IgD-negative memory B cell (primary cell): ENCODE results near the gene PAX7. TPM values are rescaled to one million over a fixed set of nuclear protein-coding genes. Genes with fewer than 3 reads are reported as not detected.

Experiments
- H3K27ac Mint-ChIP-seq, 3 donors: one replicate each; pipeline ENCODE4 v1.8.0; 2020 to 2022; ENCODE audit warnings: mild to moderate bottlenecking in 3 of 3, mixed read lengths in 3 of 3, moderate library complexity in 1 of 3
- H3K27me3 Mint-ChIP-seq: one replicate; pipeline ENCODE4 v1.8.0; 2021; ENCODE audit warnings: mixed read lengths
- H3K36me3 Mint-ChIP-seq: one replicate; pipeline ENCODE4 v1.8.0; 2020; ENCODE audit warnings: mild to moderate bottlenecking, mixed read lengths
- H3K4me1 Mint-ChIP-seq, 3 donors: one replicate each; pipeline ENCODE4 v1.8.0; 2020 to 2022; ENCODE audit warnings: mixed read lengths in 3 of 3, mild to moderate bottlenecking in 1 of 3
- H3K4me3 Mint-ChIP-seq, 4 donors: one replicate each; pipeline ENCODE4 v1.8.0; 2020 to 2022; ENCODE audit warnings: mild to moderate bottlenecking in 4 of 4, mixed read lengths in 4 of 4, moderate library complexity in 3 of 4
- H3K9me3 Mint-ChIP-seq, 3 donors: one replicate each; pipeline ENCODE4 v1.8.0; 2020 to 2021; ENCODE audit warnings: mixed read lengths in 3 of 3, mild to moderate bottlenecking in 1 of 3
- polyA plus RNA-seq: library from polyadenylated mRNA; unstranded; fragments of 300-500 nt; fragmentation: Illumina TruSeq; gene quantifications from one replicate; pipeline ENCODE4 v1.2.3, GENCODE V29; 2021

Gene PAX7
- polyA plus RNA-seq, 1 donor from 2014 or later: not detected

DNA sequence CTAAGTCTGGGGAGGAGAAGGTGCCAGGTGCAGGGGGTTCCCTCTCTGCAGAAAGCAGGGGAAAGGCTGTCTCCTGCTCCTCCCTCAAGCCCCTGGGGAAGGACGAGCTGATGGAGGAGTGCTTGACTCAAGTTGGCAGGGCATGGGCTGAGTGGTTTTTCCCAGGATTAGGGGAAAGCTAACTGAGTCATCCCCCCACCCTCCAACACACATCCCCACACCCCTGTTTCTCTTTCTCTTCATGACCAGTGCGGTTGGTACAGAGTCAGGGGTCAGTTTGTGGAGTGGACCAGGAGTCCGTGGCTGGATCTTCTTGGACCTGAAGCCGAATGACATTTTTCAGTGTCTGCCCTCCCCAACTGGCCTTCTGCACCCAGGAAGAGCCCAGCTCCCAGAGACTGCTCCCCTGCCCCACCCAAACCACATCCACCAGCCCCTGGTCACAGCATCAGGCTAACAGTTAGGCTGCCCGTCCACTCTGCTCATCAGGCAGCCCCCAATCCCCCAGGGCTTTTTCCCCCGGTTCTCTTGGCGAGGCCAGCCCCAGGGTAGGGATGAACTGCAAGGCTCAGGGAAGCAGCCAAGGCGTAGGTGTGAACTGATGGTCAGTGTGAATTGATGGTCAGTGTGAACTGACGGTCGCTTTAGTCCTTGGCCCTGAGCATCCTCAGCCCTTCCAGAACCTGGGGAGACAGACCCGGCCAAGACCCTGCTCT lies 81.0 kb downstream of the PAX7 start:
- Mint-ChIP-seq H3K27me3 (peaks cover 16% of the 10 kb centered on the region), H3K4me3 (no peak overlapping the region), H3K9me3 (no peaks in the 10 kb centered on the region), H3K4me1 (peaks cover 0 to 4% (median 4%) of the 10 kb centered on the region in 3 donors), H3K36me3 (no peaks in the 10 kb centered on the region), H3K27ac (peak overlapping the region in 1 of 3 donors; percentile 5)

DNA sequence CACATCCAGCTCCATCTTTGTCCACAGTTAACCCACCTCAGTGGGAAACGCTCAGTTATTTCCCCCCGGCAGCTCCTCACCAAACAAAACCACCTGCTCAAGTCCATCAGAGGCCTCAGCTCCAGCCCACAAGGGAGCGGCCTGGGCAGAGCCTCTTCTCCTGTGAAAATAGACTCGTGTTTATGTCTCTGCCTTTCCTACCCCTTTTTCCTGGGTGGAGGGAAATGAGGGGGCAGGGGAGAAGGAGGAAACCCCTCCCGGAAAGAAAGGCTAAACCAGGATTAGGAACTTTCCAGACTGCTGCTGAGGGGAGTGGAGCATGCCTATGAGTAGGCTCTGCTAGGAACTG lies 81.6 kb downstream of the PAX7 start:
- H3K4me1 Mint-ChIP-seq: peaks cover 0 to 4% (median 4%) of the 10 kb centered on the region in 3 donors
- H3K27me3 Mint-ChIP-seq: peaks cover 17% of the 10 kb centered on the region
- no peaks in the 10 kb centered on the region for H3K36me3 Mint-ChIP-seq
- no peak overlapping the region for H3K4me3 Mint-ChIP-seq
- no peak overlapping the region for H3K27ac Mint-ChIP-seq
- H3K9me3 Mint-ChIP-seq: no peaks in the 10 kb centered on the region

DNA sequence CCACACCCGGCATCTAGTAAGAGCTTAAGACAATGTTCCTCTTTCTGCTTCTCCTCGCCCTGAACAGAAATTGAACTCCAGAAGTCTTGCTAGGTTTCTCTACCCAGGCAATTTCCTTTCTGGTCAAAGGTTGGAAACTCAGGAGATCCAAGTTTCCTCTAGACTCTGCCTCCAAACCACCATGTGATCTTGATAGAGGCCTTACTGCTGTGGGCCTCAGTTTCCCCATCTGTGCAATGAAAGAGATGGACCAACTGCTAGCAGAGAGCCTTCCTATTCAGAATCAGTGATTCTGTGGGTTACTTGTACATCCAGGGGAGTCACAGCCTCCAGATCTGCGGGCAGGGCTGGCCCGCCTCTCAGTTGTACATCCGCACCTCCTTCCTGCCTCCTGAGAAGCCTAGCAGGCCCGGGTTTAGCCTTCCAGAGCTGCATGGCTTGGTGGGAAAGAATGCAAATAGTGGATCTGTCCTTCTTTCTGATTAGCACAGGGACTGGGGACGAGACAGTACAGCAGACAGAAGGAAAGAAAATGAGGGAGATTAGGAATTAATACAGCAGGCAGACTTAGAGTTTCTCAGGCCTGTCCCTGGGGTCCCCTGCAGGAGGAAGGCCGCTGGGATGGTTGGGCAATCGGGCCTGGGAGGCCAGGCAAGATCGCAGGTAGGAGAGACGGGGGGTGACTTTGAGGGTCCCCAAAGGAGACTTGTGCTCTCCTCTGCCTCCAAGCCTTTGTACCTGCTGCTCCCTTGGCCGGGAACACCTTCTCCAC lies 83.9 kb downstream of the PAX7 start:
- H3K4me1 Mint-ChIP-seq: peaks cover 0 to 4% (median 4%) of the 10 kb centered on the region in 3 donors
- H3K9me3 Mint-ChIP-seq: no peaks in the 10 kb centered on the region
- H3K27ac Mint-ChIP-seq: no peak overlapping the region
- no peak overlapping the region for H3K4me3 Mint-ChIP-seq
- peaks cover 33% of the 10 kb centered on the region for H3K27me3 Mint-ChIP-seq
- H3K36me3 Mint-ChIP-seq: no peaks in the 10 kb centered on the region

DNA sequence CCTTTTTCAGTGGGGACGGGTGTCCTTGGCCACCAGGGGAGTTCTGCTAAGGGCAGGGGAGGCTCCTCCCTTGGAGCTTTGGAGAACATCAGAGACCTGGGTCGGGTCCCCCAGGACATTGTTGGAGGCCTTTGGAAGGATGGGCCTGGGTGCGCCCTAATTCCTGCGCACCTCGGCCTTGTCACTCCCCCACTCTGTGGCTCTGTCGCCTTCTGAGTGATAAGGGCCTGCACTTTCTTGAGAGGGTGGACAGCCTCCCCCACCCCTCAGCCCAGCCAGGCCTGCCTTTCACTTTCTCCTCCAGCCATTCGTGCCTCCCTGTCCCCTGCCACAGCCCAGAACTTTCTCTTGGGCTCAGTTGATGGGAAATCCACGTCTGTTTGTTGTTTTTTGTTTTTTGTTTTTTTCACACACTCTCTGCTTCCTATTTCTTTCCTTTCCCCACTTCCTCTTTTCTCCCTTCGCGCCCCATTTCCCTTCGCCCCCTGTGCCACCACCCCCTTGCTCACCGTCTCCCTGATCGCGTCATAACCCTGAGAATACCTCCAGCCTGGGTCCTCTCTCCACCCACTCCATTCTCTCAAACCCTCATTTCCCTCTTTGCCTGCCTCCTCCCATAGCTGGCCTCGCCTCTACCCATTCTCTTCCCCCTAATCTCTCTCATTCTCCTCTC lies 85.6 kb downstream of the PAX7 start:
- Mint-ChIP-seq H3K36me3 (no peaks in the 10 kb centered on the region), H3K4me1 (peaks cover 0 to 4% (median 4%) of the 10 kb centered on the region in 3 donors), H3K9me3 (no peaks in the 10 kb centered on the region), H3K4me3 (peak overlapping the region in 1 of 4 donors; percentile 68), H3K27me3 (peaks cover 46% of the 10 kb centered on the region), H3K27ac (no peak overlapping the region)

DNA sequence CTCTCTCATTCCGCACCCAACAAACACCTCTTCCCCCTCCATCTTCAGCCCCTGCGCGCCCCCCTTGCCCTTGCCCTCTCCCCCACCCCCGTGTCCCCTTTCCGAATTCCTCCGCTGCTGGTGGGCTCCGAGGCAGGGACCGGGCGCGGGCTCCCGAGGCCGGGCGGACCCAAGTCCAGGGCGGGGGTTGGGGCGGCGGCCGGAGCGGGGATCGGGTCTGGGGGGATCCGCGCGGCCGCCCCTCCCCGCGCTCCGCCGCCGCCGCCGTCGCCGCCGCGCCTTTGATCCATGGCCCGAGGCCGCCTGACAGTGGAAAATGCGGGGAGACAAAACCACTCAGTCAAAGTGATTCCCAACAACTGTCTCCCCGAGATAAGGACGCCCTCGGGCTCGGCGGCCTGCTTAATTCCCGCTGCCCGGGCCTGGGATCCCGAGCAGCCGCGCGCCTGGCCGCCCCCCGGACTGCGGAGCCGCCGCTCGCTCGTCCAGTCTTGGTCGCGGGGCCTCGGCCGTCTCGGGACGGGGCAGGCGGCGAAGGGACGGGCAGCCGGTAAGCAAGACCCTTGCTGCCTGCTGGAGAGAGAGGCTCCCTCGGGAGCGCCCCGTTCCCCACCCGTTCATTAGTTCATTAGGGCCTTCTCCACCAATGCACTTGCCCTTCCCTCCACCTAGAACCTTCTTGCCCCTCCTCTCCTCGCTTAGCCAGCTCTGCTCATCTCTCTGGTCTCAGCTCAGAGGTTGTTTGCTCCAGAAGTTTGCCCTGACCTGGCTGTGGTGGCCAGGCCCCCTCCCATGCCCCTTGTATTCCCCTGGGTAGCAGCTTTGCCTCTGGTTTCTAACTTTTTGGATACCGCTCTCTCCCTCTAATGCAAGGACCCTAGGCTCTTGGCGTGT lies 86.4 kb downstream of the PAX7 start:
- H3K9me3 Mint-ChIP-seq: no peaks in the 10 kb centered on the region
- no peaks in the 10 kb centered on the region for H3K36me3 Mint-ChIP-seq
- H3K27me3 Mint-ChIP-seq: peaks cover 51% of the 10 kb centered on the region
- peaks cover 0 to 4% (median 4%) of the 10 kb centered on the region in 3 donors for H3K4me1 Mint-ChIP-seq
- H3K27ac Mint-ChIP-seq: peak overlapping the region in 1 of 3 donors; percentile 59
- peak overlapping the region in 2 of 4 donors; percentile 63 to 68 for H3K4me3 Mint-ChIP-seq

- H3K4me3 Mint-ChIP-seq: no peak overlapping the region
- H3K4me1 Mint-ChIP-seq: peaks cover 0 to 6% (median 4%) of the 10 kb centered on the region in 3 donors
- H3K9me3 Mint-ChIP-seq: no peaks in the 10 kb centered on the region
- peaks cover 61% of the 10 kb centered on the region for H3K27me3 Mint-ChIP-seq
- no peaks in the 10 kb centered on the region for H3K36me3 Mint-ChIP-seq
- no peak overlapping the region for H3K27ac Mint-ChIP-seq
Measured at GRCh38 chr1:18719786-18720451, 89.3 kb downstream of the PAX7 start.

DNA sequence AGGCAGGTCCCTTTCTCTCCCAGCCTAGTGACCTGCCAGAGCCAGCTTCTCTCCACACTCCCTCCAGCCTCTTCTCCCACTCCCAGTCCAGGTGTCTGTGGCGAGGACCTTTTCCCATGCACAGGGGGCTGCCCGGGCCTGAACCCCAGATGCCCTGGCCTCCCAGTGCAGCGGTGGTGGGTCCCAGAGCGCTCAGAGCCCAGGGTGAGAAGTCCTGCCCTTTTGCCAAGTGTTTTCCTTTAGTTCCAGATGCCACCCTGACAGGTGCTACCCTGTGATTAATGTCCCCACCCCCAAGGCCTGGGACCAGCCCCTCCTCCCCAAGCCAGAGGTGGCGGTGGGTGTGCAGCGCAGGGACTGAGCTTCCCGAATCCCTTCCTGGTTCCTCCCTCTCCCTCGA lies 90.4 kb downstream of the PAX7 start:
- Mint-ChIP-seq H3K4me3 (peak overlapping the region in 1 of 4 donors; percentile 23), H3K9me3 (no peaks in the 10 kb centered on the region), H3K4me1 (peaks cover 0 to 6% (median 4%) of the 10 kb centered on the region in 3 donors), H3K36me3 (no peaks in the 10 kb centered on the region), H3K27ac (no peak overlapping the region), H3K27me3 (peaks cover 66% of the 10 kb centered on the region)

DNA sequence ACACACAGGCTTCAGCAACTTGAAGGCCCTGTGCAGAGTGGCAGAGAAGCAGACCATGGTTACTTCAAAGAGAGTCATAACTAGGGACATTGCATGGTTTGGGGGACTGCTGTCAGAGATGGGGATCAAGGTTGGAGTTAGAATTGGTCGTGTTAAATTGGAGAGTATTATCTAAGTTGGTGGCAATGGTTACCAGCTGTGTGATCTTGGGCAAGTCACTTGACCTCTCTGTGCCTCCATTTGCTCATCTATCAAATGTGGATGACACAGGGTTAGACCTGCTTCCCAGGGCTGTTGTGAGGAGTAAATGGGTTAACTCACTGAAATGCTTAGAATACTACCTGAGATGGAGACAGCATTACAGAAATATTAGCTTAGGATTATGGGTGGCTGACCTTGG lies 91.1 kb downstream of the PAX7 start:
- H3K27me3 Mint-ChIP-seq: peaks cover 65% of the 10 kb centered on the region

GRCh38 chr1:18722270-18722669 lies 91.6 kb downstream of the PAX7 start:
- Mint-ChIP-seq H3K4me1 (peaks cover 0 to 2% (median 0%) of the 10 kb centered on the region in 3 donors), H3K27me3 (peaks cover 63% of the 10 kb centered on the region), H3K4me3 (no peak overlapping the region), H3K9me3 (no peaks in the 10 kb centered on the region), H3K27ac (no peak overlapping the region), H3K36me3 (no peaks in the 10 kb centered on the region)

More for the DNA sequence above, 91.1 kb downstream of the PAX7 start:
- H3K4me3 Mint-ChIP-seq: no peak overlapping the region
- no peak overlapping the region for H3K27ac Mint-ChIP-seq
- no peaks in the 10 kb centered on the region for H3K9me3 Mint-ChIP-seq
- H3K4me1 Mint-ChIP-seq: peaks cover 0 to 2% (median 0%) of the 10 kb centered on the region in 3 donors
- H3K36me3 Mint-ChIP-seq: no peaks in the 10 kb centered on the region

DNA sequence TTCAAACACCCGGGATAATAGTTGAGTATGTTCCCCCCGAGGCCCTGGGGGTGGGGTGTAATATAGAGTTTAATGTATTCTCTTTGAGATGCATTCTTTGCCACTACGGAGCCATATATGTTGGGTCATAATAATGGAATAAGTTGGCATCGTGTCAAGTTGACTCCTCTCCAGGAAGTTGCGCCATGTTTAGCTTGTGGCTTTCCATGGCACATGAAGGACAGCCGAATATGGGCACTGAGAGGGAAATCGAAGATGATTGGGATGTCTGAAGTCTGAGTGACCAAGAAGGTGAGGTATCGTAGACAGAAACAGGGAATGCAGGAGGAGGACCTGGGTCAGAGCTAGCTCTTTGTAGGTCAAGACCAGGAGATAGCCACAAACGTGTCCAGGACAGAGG lies 92.6 kb downstream of the PAX7 start:
- Mint-ChIP-seq H3K36me3 (no peaks in the 10 kb centered on the region), H3K9me3 (no peaks in the 10 kb centered on the region), H3K27ac (no peak overlapping the region), H3K27me3 (peaks cover 55% of the 10 kb centered on the region), H3K4me1 (peaks cover 0 to 2% (median 0%) of the 10 kb centered on the region in 3 donors), H3K4me3 (no peak overlapping the region)

DNA sequence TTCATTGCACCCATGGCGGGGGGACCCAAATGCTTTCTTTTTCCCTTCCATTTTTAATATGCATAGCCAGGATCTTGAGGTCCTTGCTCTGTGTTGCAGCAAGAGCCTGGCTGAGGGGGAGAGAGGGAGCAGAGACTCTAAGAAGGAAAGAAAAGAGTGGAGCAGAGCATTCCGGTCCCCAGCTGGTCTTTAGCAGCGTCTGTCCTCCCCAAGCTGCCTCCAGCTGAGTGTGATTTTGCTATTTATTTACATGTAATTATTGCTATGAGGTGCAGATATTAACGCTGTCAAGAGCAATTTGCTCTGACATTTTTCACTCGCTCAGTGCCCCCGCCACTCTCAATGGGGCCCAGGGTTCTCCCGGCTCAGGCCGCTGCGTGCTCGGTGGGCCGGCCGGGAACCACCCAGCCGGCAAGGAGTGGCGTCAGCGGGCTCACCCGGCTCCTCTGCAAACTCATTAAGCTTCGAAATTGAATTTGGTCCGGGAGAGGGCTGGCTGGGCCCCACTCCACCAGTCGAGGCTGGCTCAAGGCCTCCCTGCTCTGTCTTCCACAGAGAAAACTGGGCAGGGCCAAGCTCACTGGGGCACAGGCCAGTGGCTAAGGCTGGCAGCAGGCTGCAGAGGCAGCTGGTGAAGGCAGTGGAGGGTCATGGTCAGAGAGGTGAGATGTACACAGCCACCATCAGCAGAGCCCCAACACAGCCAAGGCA lies 93.2 kb downstream of the PAX7 start:
- no peak overlapping the region for H3K27ac Mint-ChIP-seq
- H3K9me3 Mint-ChIP-seq: no peaks in the 10 kb centered on the region
- no peak overlapping the region for H3K4me3 Mint-ChIP-seq
- H3K36me3 Mint-ChIP-seq: no peaks in the 10 kb centered on the region
- H3K4me1 Mint-ChIP-seq: peaks cover 0 to 2% (median 0%) of the 10 kb centered on the region in 3 donors
- H3K27me3 Mint-ChIP-seq: peaks cover 51% of the 10 kb centered on the region

DNA sequence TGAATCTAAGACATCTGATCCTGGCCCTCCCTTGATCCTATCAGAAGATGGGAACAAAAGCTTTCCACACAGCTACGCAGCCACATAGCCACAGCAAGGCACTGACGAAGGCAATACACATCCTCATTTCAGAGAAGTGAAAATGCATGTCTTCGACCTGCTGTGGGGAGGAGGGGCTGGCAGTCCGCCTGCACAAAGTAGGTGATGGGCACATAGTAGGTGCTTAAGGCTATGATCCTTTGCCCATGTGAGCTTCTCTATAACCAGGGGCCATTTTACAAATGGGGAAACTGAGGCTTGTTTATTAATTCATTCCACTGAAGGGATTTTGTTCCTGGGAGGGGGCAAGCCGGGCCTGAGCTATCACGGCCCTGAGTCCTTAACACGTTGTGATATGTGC lies 94.2 kb downstream of the PAX7 start:
- Mint-ChIP-seq H3K4me3 (no peak overlapping the region), H3K4me1 (peaks cover 0 to 2% (median 0%) of the 10 kb centered on the region in 3 donors), H3K9me3 (no peaks in the 10 kb centered on the region), H3K27ac (no peak overlapping the region), H3K36me3 (no peaks in the 10 kb centered on the region), H3K27me3 (peaks cover 50% of the 10 kb centered on the region)

GRCh38 chr1:18725231-18725895 lies 94.7 kb downstream of the PAX7 start:
- H3K27me3 Mint-ChIP-seq: peaks cover 44% of the 10 kb centered on the region
- no peaks in the 10 kb centered on the region for H3K9me3 Mint-ChIP-seq
- H3K4me1 Mint-ChIP-seq: peaks cover 0 to 2% (median 0%) of the 10 kb centered on the region in 3 donors
- no peaks in the 10 kb centered on the region for H3K36me3 Mint-ChIP-seq
- peak overlapping the region in 1 of 3 donors; percentile 76 for H3K27ac Mint-ChIP-seq
- no peak overlapping the region for H3K4me3 Mint-ChIP-seq
